ENCODE results near the gene ROR2.

GRCh38 chr9:91676046-91676445 lies 274.0 kb downstream of the ROR2 start:
- TF ChIP-seq POLR2A (IDR thresholded peaks at IDR 0.05; ENCODE audit: low read depth, low read length) (no peak), POLR2AphosphoS5 (IDR thresholded peaks at IDR 0.05; ENCODE audit: low read depth, low read length) (no peak)
